Measurements from ENCODE around the gene IRAK2.

IRAK2 gene

DNA sequence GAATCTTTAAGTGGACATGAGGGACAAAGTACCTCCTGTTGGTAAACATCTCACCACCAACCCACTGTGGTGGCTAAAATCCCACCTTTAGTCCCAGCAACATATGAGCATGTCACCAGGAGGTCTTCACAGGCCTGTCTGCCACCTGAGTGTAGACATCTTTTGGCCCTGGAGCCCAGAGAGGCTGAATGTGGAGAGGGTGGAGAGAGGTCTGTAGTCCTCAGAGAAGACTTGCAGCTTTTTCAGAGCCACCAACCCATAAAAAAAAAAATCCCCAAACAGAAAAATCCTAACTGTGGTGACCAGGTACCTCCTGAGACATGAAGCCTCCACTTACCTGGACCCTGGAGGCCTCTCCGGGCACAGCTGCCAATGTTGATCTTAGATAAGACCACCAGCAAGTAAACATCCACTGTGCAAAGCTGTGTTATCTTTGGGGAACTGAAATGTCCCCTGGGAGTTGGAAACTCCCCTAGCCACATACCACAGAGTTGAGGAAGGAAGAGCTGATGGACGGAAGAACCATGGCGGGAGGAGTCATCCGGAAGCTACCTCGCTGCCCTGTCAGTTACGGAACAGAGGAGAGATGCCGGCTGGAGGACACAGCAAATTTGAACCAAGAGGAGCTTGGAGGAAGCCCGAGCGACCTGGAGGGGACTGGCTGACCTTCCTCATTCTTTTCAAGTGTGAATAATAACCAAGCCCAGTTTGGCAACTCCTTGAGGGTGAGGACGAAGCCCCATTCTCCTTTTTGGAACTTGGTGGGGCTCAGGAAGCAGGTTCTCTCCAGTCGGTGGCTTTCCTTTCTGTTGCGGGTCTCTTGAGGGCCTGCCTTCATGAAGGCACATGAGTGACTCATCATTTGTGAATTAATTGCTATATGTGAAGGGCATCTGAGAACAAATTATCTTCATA lies 128.0 kb downstream of the IRAK2 start, which contains the start of gene GHRL:
Gene GHRL (minus strand): TSS at position 443 of the 915 bp plus-strand sequence. CDS start 2,767 bp downstream, outside the sequence.
- peak within 1 kb of the TSS; percentile 71 for H3K4me3 Mint-ChIP-seq
- H3K27ac Mint-ChIP-seq, result peak within 1 kb of the TSS; percentile 87
- H3K4me1 Mint-ChIP-seq (ENCODE audit: low read depth), result peaks cover 15% of the 10 kb centered on the region
- peaks cover 41% of the 10 kb centered on the region for H3K36me3 Mint-ChIP-seq (ENCODE audit: low read depth)
- H3K9me3 Mint-ChIP-seq, result no peaks in the 10 kb centered on the region
- no peaks in the 10 kb centered on the region for H3K27me3 Mint-ChIP-seq (ENCODE audit: low read depth)

All from T-helper 1 cell treated with Interleukin-12 subunit alpha and Interleukin-12 subunit beta and Interleukin-4 antibody, amounts not matched to agents 30 μg/mL and 1 μg/mL, for 36 hours (primary cell).